ENCODE measurements around the gene CALD1. TPM values are rescaled to one million over a fixed set of nuclear protein-coding genes. Genes with fewer than 3 reads are reported as not detected.

The CALD1 gene
- total RNA-seq, 2 experiments from 2014 or later: 0.33 TPM; not detected in 1

GRCh38 chr7:134831862-134832261 is 52.4 kb downstream of the CALD1 start:
- Histone ChIP-seq H3K27ac (ENCODE audit: low read depth in 1 of 2, low read length in 2 of 2) (no peak overlapping the region), H3K36me3 (ENCODE audit: insufficient read depth, low read length) (no peaks in the 10 kb centered on the region), H3K9me3 (ENCODE audit: control insufficient read depth in 1 of 2, insufficient read depth in 1 of 2, low read length in 2 of 2) (no peaks in the 10 kb centered on the region), H3K4me1 (ENCODE audit: insufficient read depth, low read length) (no peaks in the 10 kb centered on the region), H3K4me3 (ENCODE audit: low read length) (no peak overlapping the region), H3K27me3 (ENCODE audit: control insufficient read depth in 1 of 2, insufficient read depth in 2 of 2, low read length in 2 of 2) (no peaks in the 10 kb centered on the region)
- TF ChIP-seq, protein P1, sequence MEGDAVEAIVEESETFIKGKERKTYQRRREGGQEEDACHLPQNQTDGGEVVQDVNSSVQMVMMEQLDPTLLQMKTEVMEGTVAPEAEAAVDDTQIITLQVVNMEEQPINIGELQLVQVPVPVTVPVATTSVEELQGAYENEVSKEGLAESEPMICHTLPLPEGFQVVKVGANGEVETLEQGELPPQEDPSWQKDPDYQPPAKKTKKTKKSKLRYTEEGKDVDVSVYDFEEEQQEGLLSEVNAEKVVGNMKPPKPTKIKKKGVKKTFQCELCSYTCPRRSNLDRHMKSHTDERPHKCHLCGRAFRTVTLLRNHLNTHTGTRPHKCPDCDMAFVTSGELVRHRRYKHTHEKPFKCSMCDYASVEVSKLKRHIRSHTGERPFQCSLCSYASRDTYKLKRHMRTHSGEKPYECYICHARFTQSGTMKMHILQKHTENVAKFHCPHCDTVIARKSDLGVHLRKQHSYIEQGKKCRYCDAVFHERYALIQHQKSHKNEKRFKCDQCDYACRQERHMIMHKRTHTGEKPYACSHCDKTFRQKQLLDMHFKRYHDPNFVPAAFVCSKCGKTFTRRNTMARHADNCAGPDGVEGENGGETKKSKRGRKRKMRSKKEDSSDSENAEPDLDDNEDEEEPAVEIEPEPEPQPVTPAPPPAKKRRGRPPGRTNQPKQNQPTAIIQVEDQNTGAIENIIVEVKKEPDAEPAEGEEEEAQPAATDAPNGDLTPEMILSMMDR (IDR thresholded peaks at IDR 0.05): no peak
- H3K36me3 Mint-ChIP-seq (ENCODE audit: low read depth): peaks cover 7% of the 10 kb centered on the region
- DNase-seq (peak in 2 of 14 experiments; percentile 9 to 11), ATAC-seq (ENCODE audit: poor library complexity) (no peak)
- no peaks in the 10 kb centered on the region for H3K4me1 Mint-ChIP-seq (ENCODE audit: low read depth)
- H3K4me3 Mint-ChIP-seq: no peak overlapping the region
- CTCF ChIA-PET: no interaction called here
- H3K27me3 Mint-ChIP-seq: no peaks in the 10 kb centered on the region
- intact Hi-C loops (cut with DNase I, micrococcal nuclease): no loop called here
- POLR2A ChIA-PET: no interaction called here
- H3K9me3 Mint-ChIP-seq: no peaks in the 10 kb centered on the region
- no peak overlapping the region for H3K27ac Mint-ChIP-seq

- TF ChIP-seq, protein P1 (IDR thresholded peaks at IDR 0.05): no peak
- no peak overlapping the region for H3K4me3 ChIP-seq (ENCODE audit: low read length)
- Mint-ChIP-seq H3K36me3 (ENCODE audit: low read depth) (peaks cover 7% of the 10 kb centered on the region), H3K4me3 (no peak overlapping the region), H3K9me3 (no peaks in the 10 kb centered on the region), H3K4me1 (ENCODE audit: low read depth) (no peaks in the 10 kb centered on the region), H3K27ac (no peak overlapping the region), H3K27me3 (no peaks in the 10 kb centered on the region)
- H3K27me3 ChIP-seq (ENCODE audit: control insufficient read depth in 1 of 2, insufficient read depth in 2 of 2, low read length in 2 of 2): no peaks in the 10 kb centered on the region
- no peak overlapping the region for H3K27ac ChIP-seq (ENCODE audit: low read depth in 1 of 2, low read length in 2 of 2)
- ChIA-PET POLR2A (no interaction called here), CTCF (no interaction called here)
- intact Hi-C loops (cut with DNase I, micrococcal nuclease): no loop called here
- H3K36me3 ChIP-seq (ENCODE audit: insufficient read depth, low read length): no peaks in the 10 kb centered on the region
- ATAC-seq (ENCODE audit: poor library complexity): no peak
- H3K4me1 ChIP-seq (ENCODE audit: insufficient read depth, low read length): no peaks in the 10 kb centered on the region
- DNase-seq: no peak
- no peaks in the 10 kb centered on the region for H3K9me3 ChIP-seq (ENCODE audit: control insufficient read depth in 1 of 2, insufficient read depth in 1 of 2, low read length in 2 of 2)
Measured at GRCh38 chr7:134832367-134832766, 52.9 kb downstream of the CALD1 start.

- Histone ChIP-seq H3K9me3 (ENCODE audit: control insufficient read depth in 1 of 2, insufficient read depth in 1 of 2, low read length in 2 of 2) (no peaks in the 10 kb centered on the region), H3K27ac (ENCODE audit: low read depth in 1 of 2, low read length in 2 of 2) (no peak overlapping the region), H3K36me3 (ENCODE audit: insufficient read depth, low read length) (no peaks in the 10 kb centered on the region), H3K4me3 (ENCODE audit: low read length) (no peak overlapping the region), H3K4me1 (ENCODE audit: insufficient read depth, low read length) (no peaks in the 10 kb centered on the region), H3K27me3 (ENCODE audit: control insufficient read depth in 1 of 2, insufficient read depth in 2 of 2, low read length in 2 of 2) (no peaks in the 10 kb centered on the region)
- Mint-ChIP-seq H3K27ac (no peak overlapping the region), H3K9me3 (no peaks in the 10 kb centered on the region), H3K4me3 (no peak overlapping the region), H3K4me1 (ENCODE audit: low read depth) (no peaks in the 10 kb centered on the region), H3K27me3 (no peaks in the 10 kb centered on the region), H3K36me3 (ENCODE audit: low read depth) (peaks cover 7% of the 10 kb centered on the region)
- ChIA-PET CTCF (no interaction called here), POLR2A (no interaction called here)
- no peak for DNase-seq
- no peak for ATAC-seq (ENCODE audit: poor library complexity)
- TF ChIP-seq, protein P1 (IDR thresholded peaks at IDR 0.05): no peak
- intact Hi-C loops (cut with DNase I, micrococcal nuclease): no loop called here
Measured at GRCh38 chr7:134834689-134835462, 55.4 kb downstream of the CALD1 start.
